Measurements from ENCODE around the gene RNU6-8. TPM values are rescaled to one million over a fixed set of nuclear protein-coding genes. Genes with fewer than 3 reads are reported as not detected.

RNU6-8 gene
- total RNA-seq, 1 experiment from 2014 or later, result not detected

- no peak overlapping the region for H3K4me3 ChIP-seq (ENCODE audit: low read length)
- no peak overlapping the region for H3K4me2 ChIP-seq (ENCODE audit: low read length)
- ChIA-PET CTCF (no interaction called here), POLR2A (ENCODE audit: unreplicated experiment) (interaction anchor here (0.7 kb wide), 1 partner anchor 383 kb away, joined by 4 read pairs; no protein-coding TSS in a partner anchor)
- no peaks in the 10 kb centered on the region for H3K9me3 ChIP-seq (ENCODE audit: low read length)
- no peak overlapping the region for H2AFZ ChIP-seq (ENCODE audit: low read length)
- no peak for DNase-seq
- no peak overlapping the region for H3K27ac ChIP-seq (ENCODE audit: low read length)
- H3K9me2 ChIP-seq (replicated peaks; ENCODE audit: low read length), result no peaks in the 10 kb centered on the region
- H3K4me1 ChIP-seq (ENCODE audit: insufficient read depth, low read length), result peaks cover 16% of the 10 kb centered on the region; the same call in 1 of the 2 replicates
- no peaks in the 10 kb centered on the region for H4K20me1 ChIP-seq (ENCODE audit: low read length)
- TF ChIP-seq EZH2 (IDR thresholded peaks at IDR 0.05; ENCODE audit: low read length, unreplicated experiment) (no peak), CTCF (conservative IDR thresholded peaks at IDR 0.05; ENCODE audit: low read depth, low read length) (no peak), EZH2phosphoT487 (IDR thresholded peaks at IDR 0.05; ENCODE audit: borderline replicate concordance, low read length) (no peak)
- H3K79me2 ChIP-seq (ENCODE audit: low read length), result no peaks in the 10 kb centered on the region
- no peaks in the 10 kb centered on the region for H3F3A ChIP-seq (ENCODE audit: low read length, unreplicated experiment)
- H3K9ac ChIP-seq (ENCODE audit: low read length), result no peak overlapping the region
- no peak for ATAC-seq
- intact Hi-C loops (cut with micrococcal nuclease), result no loop called here
- no peaks in the 10 kb centered on the region for H3K36me3 ChIP-seq (ENCODE audit: low read depth, low read length)
- no TSS peak for BruUV-seq (replicated peaks)
- no peaks in the 10 kb centered on the region for H3K27me3 ChIP-seq (ENCODE audit: low read length)
Observed at GRCh38 chr14:32206552-32206951, 3.5 kb upstream of the RNU6-8 start.

DNA sequence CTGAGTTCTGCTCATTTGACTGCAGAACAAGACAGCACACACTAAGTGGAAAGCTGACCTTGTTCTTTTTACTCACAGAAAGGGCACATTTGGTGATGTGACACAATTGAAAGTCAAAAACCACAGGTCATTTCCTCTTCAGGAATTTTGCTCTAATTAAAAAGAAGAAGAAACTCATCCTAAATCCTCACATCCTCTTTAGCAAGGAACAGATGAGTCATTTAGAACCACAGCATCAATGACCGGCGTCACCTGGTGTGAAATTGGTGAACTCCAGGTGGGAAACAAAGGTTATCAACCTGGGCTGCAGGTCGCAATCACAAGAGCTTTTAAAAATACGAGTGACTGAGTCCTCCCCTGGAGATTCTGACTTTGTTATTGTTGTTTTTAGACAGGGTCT is 2.9 kb upstream of the RNU6-8 start:
- H2AFZ ChIP-seq (ENCODE audit: low read length), result no peak overlapping the region
- no peaks in the 10 kb centered on the region for H3K36me3 ChIP-seq (ENCODE audit: low read depth, low read length)
- ChIA-PET CTCF (no interaction called here), POLR2A (ENCODE audit: unreplicated experiment) (interaction anchor here (0.7 kb wide), 1 partner anchor 382 kb away, joined by 4 read pairs; no protein-coding TSS in a partner anchor)
- no peak overlapping the region for H3K9ac ChIP-seq (ENCODE audit: low read length)
- H3K4me2 ChIP-seq (ENCODE audit: low read length), result no peak overlapping the region
- H3K27ac ChIP-seq (ENCODE audit: low read length), result no peak overlapping the region
- no peaks in the 10 kb centered on the region for H3K9me2 ChIP-seq (replicated peaks; ENCODE audit: low read length)
- no TSS peak for BruUV-seq (replicated peaks)
- H3F3A ChIP-seq (ENCODE audit: low read length, unreplicated experiment), result no peaks in the 10 kb centered on the region
- no peak overlapping the region for H3K4me3 ChIP-seq (ENCODE audit: low read length)
- H3K9me3 ChIP-seq (ENCODE audit: low read length), result no peaks in the 10 kb centered on the region
- TF ChIP-seq CTCF (conservative IDR thresholded peaks at IDR 0.05; ENCODE audit: low read depth, low read length) (0 out of 2 replicates have a peak, but pooled peaks have one; percentile 14), EZH2phosphoT487 (IDR thresholded peaks at IDR 0.05; ENCODE audit: borderline replicate concordance, low read length) (no peak)
- H3K4me1 ChIP-seq (ENCODE audit: insufficient read depth, low read length), result peaks cover 16% of the 10 kb centered on the region; the same call in 1 of the 2 replicates
- no peaks in the 10 kb centered on the region for H3K27me3 ChIP-seq (ENCODE audit: low read length)
- DNase-seq, result peak; percentile 14
- no peaks in the 10 kb centered on the region for H3K79me2 ChIP-seq (ENCODE audit: low read length)
- intact Hi-C loops (cut with micrococcal nuclease), result no loop called here
- H4K20me1 ChIP-seq (ENCODE audit: low read length), result no peaks in the 10 kb centered on the region
- ATAC-seq, result no peak

DNA sequence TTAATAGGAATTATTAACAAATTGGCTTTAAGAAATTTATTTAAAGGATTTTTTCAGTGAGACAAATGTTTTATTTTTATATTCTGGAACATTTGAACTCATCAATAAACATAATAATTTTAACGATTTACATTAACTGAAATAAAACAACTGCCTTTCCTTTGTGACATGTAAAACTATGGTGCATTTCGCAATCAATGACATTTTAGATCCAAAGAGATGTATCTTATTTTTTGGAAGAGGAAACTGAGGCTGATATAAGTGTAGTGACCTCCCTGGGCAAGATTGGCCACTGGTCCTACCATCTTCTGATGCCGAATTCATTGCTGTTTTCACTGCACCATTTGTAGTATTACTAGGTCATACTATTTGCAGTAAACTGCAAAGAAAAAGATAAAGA is 2.5 kb upstream of the RNU6-8 start:
- H3K27me3 ChIP-seq (ENCODE audit: low read length), result no peaks in the 10 kb centered on the region
- no peak overlapping the region for H3K4me2 ChIP-seq (ENCODE audit: low read length)
- no TSS peak for BruUV-seq (replicated peaks)
- intact Hi-C loops (cut with micrococcal nuclease), result no loop called here
- H4K20me1 ChIP-seq (ENCODE audit: low read length), result no peaks in the 10 kb centered on the region
- no peak overlapping the region for H2AFZ ChIP-seq (ENCODE audit: low read length)
- no peaks in the 10 kb centered on the region for H3K79me2 ChIP-seq (ENCODE audit: low read length)
- POLR2A ChIA-PET (ENCODE audit: unreplicated experiment), result no interaction called here
- TF ChIP-seq EZH2 (IDR thresholded peaks at IDR 0.05; ENCODE audit: low read length, unreplicated experiment) (no peak), EZH2phosphoT487 (IDR thresholded peaks at IDR 0.05; ENCODE audit: borderline replicate concordance, low read length) (no peak), CTCF (conservative IDR thresholded peaks at IDR 0.05; ENCODE audit: low read depth, low read length) (no peak)
- ATAC-seq (no peak), DNase-seq (no peak)
- CTCF ChIA-PET, result no interaction called here
- H3K9me2 ChIP-seq (replicated peaks; ENCODE audit: low read length), result no peaks in the 10 kb centered on the region
- no peak overlapping the region for H3K4me3 ChIP-seq (ENCODE audit: low read length)
- H3K27ac ChIP-seq (ENCODE audit: low read length), result no peak overlapping the region
- H3F3A ChIP-seq (ENCODE audit: low read length, unreplicated experiment), result no peaks in the 10 kb centered on the region
- no peak overlapping the region for H3K9ac ChIP-seq (ENCODE audit: low read length)
- no peaks in the 10 kb centered on the region for H3K36me3 ChIP-seq (ENCODE audit: low read depth, low read length)
- H3K4me1 ChIP-seq (ENCODE audit: insufficient read depth, low read length), result peaks cover 16% of the 10 kb centered on the region; the same call in 1 of the 2 replicates
- no peaks in the 10 kb centered on the region for H3K9me3 ChIP-seq (ENCODE audit: low read length)

Data from PC-3 (cell line).